Measurements from ENCODE around the gene KIFBP.

GRCh38 chr10:68981074-68981473 is 7.5 kb upstream of the KIFBP start:
- TF ChIP-seq, protein P1, sequence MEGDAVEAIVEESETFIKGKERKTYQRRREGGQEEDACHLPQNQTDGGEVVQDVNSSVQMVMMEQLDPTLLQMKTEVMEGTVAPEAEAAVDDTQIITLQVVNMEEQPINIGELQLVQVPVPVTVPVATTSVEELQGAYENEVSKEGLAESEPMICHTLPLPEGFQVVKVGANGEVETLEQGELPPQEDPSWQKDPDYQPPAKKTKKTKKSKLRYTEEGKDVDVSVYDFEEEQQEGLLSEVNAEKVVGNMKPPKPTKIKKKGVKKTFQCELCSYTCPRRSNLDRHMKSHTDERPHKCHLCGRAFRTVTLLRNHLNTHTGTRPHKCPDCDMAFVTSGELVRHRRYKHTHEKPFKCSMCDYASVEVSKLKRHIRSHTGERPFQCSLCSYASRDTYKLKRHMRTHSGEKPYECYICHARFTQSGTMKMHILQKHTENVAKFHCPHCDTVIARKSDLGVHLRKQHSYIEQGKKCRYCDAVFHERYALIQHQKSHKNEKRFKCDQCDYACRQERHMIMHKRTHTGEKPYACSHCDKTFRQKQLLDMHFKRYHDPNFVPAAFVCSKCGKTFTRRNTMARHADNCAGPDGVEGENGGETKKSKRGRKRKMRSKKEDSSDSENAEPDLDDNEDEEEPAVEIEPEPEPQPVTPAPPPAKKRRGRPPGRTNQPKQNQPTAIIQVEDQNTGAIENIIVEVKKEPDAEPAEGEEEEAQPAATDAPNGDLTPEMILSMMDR (conservative IDR thresholded peaks at IDR 0.05 in 1 of 2, IDR thresholded peaks at IDR 0.05 in 1 of 2; ENCODE audit: low read depth in 1 of 2, low read length in 2 of 2), result peak in 1 of 2 donors; percentile 29
- no peak for TF ChIP-seq EZH2 (IDR thresholded peaks at IDR 0.05; ENCODE audit: low read length, missing control alignments)
